Fibroblast of the aortic adventitia (primary cell): ENCODE measurements around the gene TRMT44. TPM values are rescaled to one million over a fixed set of nuclear protein-coding genes. Genes with fewer than 3 reads are reported as not detected.
"Not testable (repeated sequence)": the region's sequence is repeated elsewhere in the genome, so short reads cannot be mapped to it uniquely, and the experiment has no call there.

Experiments
- DNase-seq: peaks from one replicate; pipeline ENCODE4 v3.0.0-alpha.2; 2010; ENCODE audit warnings: low read depth
- H3K4me3 ChIP-seq: 2 replicates; pipeline ENCODE4 v1.5.1; 2011; ENCODE audit warnings: low read depth, mild to moderate bottlenecking, control low read depth, low read length, moderate library complexity
- CTCF ChIP-seq: IDR thresholded peaks from 2 replicates; pipeline ENCODE4 v1.5.1; 2011; ENCODE audit warnings: mild to moderate bottlenecking, low read length, control low read depth, inconsistent platforms; ENCODE audit not compliant: insufficient read depth
- total RNA-seq: library from RNA; depleted of rRNA; stranded (reverse); fragments of >200 nt; gene quantifications from 2 replicates; pipeline ENCODE4 v1.2.3, GENCODE V29; 2012; ENCODE audit warnings: low replicate concordance

TRMT44 gene
- total RNA-seq, 1 donor = 18.9 TPM

- TF ChIP-seq CTCF = peak; percentile 20
- no peak overlapping the region for H3K4me3 ChIP-seq
Measured at GRCh38 chr4:8410641-8411271, 29.8 kb upstream of the TRMT44 start.

GRCh38 chr4:8411351-8412180, 29.0 kb upstream of the TRMT44 start:
- no peak for TF ChIP-seq CTCF
- no peak overlapping the region for H3K4me3 ChIP-seq
- no peak for DNase-seq

More at GRCh38 chr4:8410641-8411271, 29.8 kb upstream of the TRMT44 start:
- peak; percentile 52 for DNase-seq

- DNase-seq = no peak
- H3K4me3 ChIP-seq = no peak overlapping the region
- TF ChIP-seq CTCF = no peak
Measured at GRCh38 chr4:8412288-8412687, 28.3 kb upstream of the TRMT44 start.

GRCh38 chr4:8414377-8414776, 26.2 kb upstream of the TRMT44 start:
- H3K4me3 ChIP-seq = no peak overlapping the region
- no peak for TF ChIP-seq CTCF
- DNase-seq = no peak

GRCh38 chr4:8417071-8417614, 23.4 kb upstream of the TRMT44 start:
- no peak overlapping the region for H3K4me3 ChIP-seq
- TF ChIP-seq CTCF = no peak
- DNase-seq = no peak

- no peak for DNase-seq
- no peak for TF ChIP-seq CTCF
- no peak overlapping the region for H3K4me3 ChIP-seq
Measured at GRCh38 chr4:8419222-8420041, 21.1 kb upstream of the TRMT44 start.

GRCh38 chr4:8420151-8420550, 20.4 kb upstream of the TRMT44 start:
- not testable (repeated sequence) for H3K4me3 ChIP-seq, DNase-seq
